Pancreas (tissue), 10 donors: ENCODE results near the gene CCDC81. TPM values are rescaled to one million over a fixed set of nuclear protein-coding genes. Genes with fewer than 3 reads are reported as not detected.

Experiments used
- ATAC-seq, 4 donors: fragments of 200-7000 bp; cut with Tn5 transposase; one replicate each; pipeline versions ENCODE4 v1.8.0 to v1.9.1; 2020; ENCODE audit warnings: mild to moderate bottlenecking in 4 of 4, moderate library complexity in 4 of 4
- DNase-seq, 6 donors: peaks; one replicate each; pipeline ENCODE4 v3.0.0-alpha.2; 2020
- FAIRE-seq: peaks from 2 replicates; lab custom pipeline; 2012; peaks lifted over from hg19 to GRCh38; lab: Jason Lieb, UNC
- H3K27ac ChIP-seq, 4 donors: fragments of 200-600 bp; sonication (generic); 1 replicate in 3 of 4; 2 replicates in 1 of 4; pipeline versions ENCODE4 v1.5.0 to v1.8.0; 2020
- H3K27me3 ChIP-seq, 4 donors: fragments of 200-600 bp; one replicate each; pipeline ENCODE4 v1.8.0; 2021
- H3K36me3 ChIP-seq, 3 donors: fragments of 200-600 bp; sonication (generic) in 1 of 3; one replicate each; pipeline versions ENCODE4 v1.5.0 to v1.8.0; 2020 to 2021
- H3K4me1 ChIP-seq, 3 donors: fragments of 200-600 bp; one replicate each; pipeline ENCODE4 v1.8.0; 2021
- H3K4me3 ChIP-seq, 4 donors: fragments of 200-600 bp; sonication (generic) in 2 of 4; one replicate each; pipeline versions ENCODE4 v1.5.0 to v1.8.0; 2020 to 2021
- H3K9me3 ChIP-seq, 4 donors: fragments of 200-600 bp; one replicate each; pipeline ENCODE4 v1.8.0; 2021
- WGBS, 2 donors: extraction: QIAGEN DNeasy Blood & Tissue Kit; methylation state at CpG; one replicate each; pipeline ENCODE4 v1.1.7; 2013; 5-methylcytosine and 5-hydroxymethylcytosine counted together
- intact Hi-C, 3 donors: fragments of 100-400 bp; cut with DNase I; formaldehyde crosslinking; loops; one replicate each; pipeline versions ENCODE4 v1.11.1 to v1.14.2; 2022
- polyA plus RNA-seq, 2 donors: library from polyadenylated mRNA; stranded (reverse); fragments of 200-250 nt; gene quantifications; one replicate each; pipeline ENCODE4 v1.2.3, GENCODE V29; 2013
- total RNA-seq, 6 donors: library from RNA; stranded (reverse); fragmentation: NEBNext Ultra II Directional in 4 of 6; extraction: Animal tissue kit (Norgen Biotek cat#: 25700) in 4 of 6; gene quantifications; one replicate each; pipeline versions ENCODE4 v1.2.1 to v1.2.4, GENCODE V29; 2021 to 2023
- TF ChIP-seq, protein P1 (sequence below), 4 donors: fragments of 200-600 bp; sonication (generic) in 3 of 4; IDR thresholded peaks; one replicate each; pipeline versions ENCODE4 v1.5.0 to v1.8.0; 2021; ENCODE audit warnings: antibody characterized with exemption in 4 of 4
- donor health status: healthy with polysubstance abuse.
- donor health status: DM: no; HTN: no; CAD: no; lungs with moderate emphysema.
- donor health status: DM: no; HTN: no; CAD: no.
- donor health status: control.
- donor health status: control.
- donor health status: Bipolar disorder and iron deficiency.
- donor health status: DM: yes; HTN: yes; CAD: no.
- donor health status: DM: no; HTN: no; CAD: no.
- donor health status: DM: no; HTN: no; CAD: no.
- donor health status: DM: yes; HTN: yes; CAD: no.

The CCDC81 gene
- total and polyA plus RNA-seq, 8 donors: 0.09 to 0.77 (median 0.34) TPM; not detected in 1

DNA sequence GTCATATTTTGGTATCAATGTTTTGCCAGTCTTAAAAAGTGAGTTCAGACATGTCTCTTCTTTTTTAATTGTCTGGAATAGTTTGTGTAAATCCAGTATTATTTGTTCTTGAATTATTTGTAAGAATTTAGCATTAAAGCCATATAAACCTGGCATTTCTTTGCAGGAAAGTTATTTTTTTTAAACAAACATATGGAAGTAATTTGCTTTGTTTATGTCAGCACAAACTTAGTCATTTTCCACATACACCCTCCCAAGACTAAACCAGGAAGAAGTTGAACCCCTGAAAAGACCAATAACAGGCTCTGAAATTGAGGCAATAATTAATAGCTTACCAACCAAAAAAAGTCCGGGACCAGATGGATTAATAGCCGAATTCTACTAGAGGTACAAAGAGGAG is 9.1 kb upstream of the CCDC81 start:
- no peaks in the 10 kb centered on the region for H3K9me3 ChIP-seq
- TF ChIP-seq, protein P1, sequence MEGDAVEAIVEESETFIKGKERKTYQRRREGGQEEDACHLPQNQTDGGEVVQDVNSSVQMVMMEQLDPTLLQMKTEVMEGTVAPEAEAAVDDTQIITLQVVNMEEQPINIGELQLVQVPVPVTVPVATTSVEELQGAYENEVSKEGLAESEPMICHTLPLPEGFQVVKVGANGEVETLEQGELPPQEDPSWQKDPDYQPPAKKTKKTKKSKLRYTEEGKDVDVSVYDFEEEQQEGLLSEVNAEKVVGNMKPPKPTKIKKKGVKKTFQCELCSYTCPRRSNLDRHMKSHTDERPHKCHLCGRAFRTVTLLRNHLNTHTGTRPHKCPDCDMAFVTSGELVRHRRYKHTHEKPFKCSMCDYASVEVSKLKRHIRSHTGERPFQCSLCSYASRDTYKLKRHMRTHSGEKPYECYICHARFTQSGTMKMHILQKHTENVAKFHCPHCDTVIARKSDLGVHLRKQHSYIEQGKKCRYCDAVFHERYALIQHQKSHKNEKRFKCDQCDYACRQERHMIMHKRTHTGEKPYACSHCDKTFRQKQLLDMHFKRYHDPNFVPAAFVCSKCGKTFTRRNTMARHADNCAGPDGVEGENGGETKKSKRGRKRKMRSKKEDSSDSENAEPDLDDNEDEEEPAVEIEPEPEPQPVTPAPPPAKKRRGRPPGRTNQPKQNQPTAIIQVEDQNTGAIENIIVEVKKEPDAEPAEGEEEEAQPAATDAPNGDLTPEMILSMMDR (IDR thresholded peaks at IDR 0.05): no peak
- H3K4me1 ChIP-seq: no peaks in the 10 kb centered on the region
- no peak for FAIRE-seq
- no peaks in the 10 kb centered on the region for H3K27me3 ChIP-seq
- no peak for DNase-seq
- no peak overlapping the region for H3K4me3 ChIP-seq
- no peak overlapping the region for H3K27ac ChIP-seq
- intact Hi-C loops: no loop called here
- 74 to 84% methylated on average over 2 of the region's 2 CpGs for WGBS, 2 donors
- no peak for ATAC-seq
- H3K36me3 ChIP-seq: no peaks in the 10 kb centered on the region

DNA sequence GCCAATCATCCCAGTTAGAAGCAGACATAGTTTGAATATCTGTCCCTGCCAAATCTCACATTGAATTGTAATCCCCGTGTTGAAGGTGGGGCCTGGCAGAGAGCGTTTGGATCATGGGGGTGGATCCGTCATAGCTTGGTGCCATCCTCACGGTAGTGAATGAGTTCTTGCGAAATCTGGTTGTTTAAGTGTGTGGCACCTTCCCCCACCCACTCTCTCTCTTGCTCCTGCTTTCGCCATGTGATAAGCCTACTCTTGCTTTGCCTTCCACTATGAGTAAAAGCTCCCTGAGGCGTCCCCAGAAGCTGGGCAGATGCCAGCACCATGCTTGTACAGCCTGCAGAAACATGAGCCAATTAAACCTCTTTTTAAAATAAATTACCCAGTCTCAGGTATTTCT is 5.0 kb upstream of the CCDC81 start:
- no peak overlapping the region for H3K4me3 ChIP-seq
- WGBS, 2 donors: 90 to 96% methylated on average over 7 of the region's 7 CpGs
- intact Hi-C loops: no loop called here
- no peaks in the 10 kb centered on the region for H3K4me1 ChIP-seq
- H3K27me3 ChIP-seq: no peaks in the 10 kb centered on the region
- TF ChIP-seq, protein P1 (IDR thresholded peaks at IDR 0.05): no peak
- ATAC-seq (no peak), DNase-seq (no peak), FAIRE-seq (no peak)
- H3K9me3 ChIP-seq: no peaks in the 10 kb centered on the region
- no peaks in the 10 kb centered on the region for H3K36me3 ChIP-seq
- H3K27ac ChIP-seq: no peak overlapping the region

DNA sequence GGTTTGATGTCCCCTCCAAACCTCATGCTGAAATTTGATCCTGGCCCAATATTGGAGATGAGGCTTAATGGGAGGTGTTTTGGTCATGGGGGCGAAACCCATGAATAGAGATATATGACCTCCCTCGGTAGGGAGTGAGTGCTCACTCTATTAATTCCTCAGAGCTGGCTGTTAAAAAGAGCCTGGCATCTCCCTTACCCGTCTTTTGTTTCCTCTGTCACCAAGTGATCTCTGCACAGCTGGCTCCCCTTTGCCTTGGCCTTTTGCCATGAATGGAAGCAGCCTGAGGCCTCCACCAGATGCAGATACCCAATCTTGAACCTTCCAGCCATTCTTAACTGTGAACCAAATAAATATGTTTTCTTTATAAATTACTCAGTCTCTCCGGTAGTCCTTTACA is 4.5 kb upstream of the CCDC81 start:
- Histone ChIP-seq H3K4me3 (no peak overlapping the region), H3K27me3 (no peaks in the 10 kb centered on the region), H3K9me3 (no peaks in the 10 kb centered on the region), H3K36me3 (no peaks in the 10 kb centered on the region), H3K27ac (no peak overlapping the region), H3K4me1 (no peaks in the 10 kb centered on the region)
- intact Hi-C loops: no loop called here
- ATAC-seq (no peak), FAIRE-seq (no peak), DNase-seq (no peak)
- TF ChIP-seq, protein P1 (IDR thresholded peaks at IDR 0.05): no peak
- WGBS, 2 donors: 84 to 86% methylated on average over 4 of the region's 4 CpGs

DNA sequence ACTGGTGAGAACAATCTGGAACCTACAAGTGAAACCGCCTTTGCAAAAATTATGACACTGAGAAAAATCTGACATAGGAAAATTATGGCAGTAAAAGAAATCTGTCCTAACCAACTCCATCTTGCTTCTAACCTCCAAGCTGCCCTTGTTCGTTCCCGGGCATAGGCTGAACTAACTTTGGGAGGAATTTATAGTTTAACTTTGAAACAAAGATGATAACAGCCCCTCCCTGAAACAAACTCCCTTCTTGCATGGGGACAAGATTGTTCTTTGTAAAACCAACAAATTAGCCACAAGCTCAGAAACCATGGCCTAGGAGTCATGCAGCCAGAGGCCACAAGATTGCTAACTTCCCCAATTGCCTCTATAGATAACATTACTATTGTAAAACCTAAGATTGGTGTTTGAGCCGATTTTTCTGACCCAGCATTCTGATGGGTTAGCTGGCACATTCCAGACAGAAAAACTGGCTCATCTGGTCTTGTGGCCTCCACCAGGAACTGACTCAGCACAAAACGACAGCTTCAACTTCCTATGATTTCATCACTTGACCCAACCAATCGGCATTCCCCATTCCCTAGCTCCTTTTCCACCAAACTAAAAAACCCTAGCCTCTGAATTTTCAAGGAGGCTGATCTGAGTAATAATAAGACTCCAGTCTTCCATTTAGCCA is 3.6 kb upstream of the CCDC81 start:
- peak in 1 of 4 donors; percentile 28 for ATAC-seq
- no peak for FAIRE-seq
- intact Hi-C loops: no loop called here

DNA sequence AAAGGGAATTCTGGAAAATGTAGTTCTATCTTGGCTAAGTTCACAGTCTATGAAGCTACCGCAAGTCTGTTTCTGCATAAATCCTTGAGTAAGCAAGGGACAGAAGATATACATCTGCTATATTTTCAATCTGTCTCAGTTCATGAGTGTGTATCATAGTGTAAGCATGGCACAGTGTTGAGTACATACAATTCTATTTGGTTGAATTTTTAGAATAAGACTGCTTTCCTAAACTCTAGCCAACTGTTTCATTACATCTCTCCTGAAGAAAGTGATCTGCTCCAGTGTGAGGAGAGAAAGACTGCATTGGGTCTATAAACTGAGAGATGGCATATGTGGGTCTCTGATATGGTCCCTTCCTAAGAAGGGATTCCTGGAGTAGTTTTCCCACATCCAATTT is 2.6 kb upstream of the CCDC81 start:
- no peaks in the 10 kb centered on the region for H3K27me3 ChIP-seq
- intact Hi-C loops: no loop called here
- DNase-seq (no peak), ATAC-seq (no peak), FAIRE-seq (no peak)
- H3K36me3 ChIP-seq: no peaks in the 10 kb centered on the region
- no peaks in the 10 kb centered on the region for H3K9me3 ChIP-seq
- WGBS, 2 donors: 100% methylated on average over 1 of the region's 1 CpG
- no peak overlapping the region for H3K4me3 ChIP-seq
- H3K4me1 ChIP-seq: no peaks in the 10 kb centered on the region
- H3K27ac ChIP-seq: no peak overlapping the region
- TF ChIP-seq, protein P1 (IDR thresholded peaks at IDR 0.05): no peak

More for the DNA sequence above, 3.6 kb upstream of the CCDC81 start:
- no peak for DNase-seq
- Histone ChIP-seq H3K27me3 (no peaks in the 10 kb centered on the region), H3K9me3 (no peaks in the 10 kb centered on the region), H3K27ac (no peak overlapping the region), H3K36me3 (no peaks in the 10 kb centered on the region), H3K4me3 (no peak overlapping the region), H3K4me1 (no peaks in the 10 kb centered on the region)
- TF ChIP-seq, protein P1 (IDR thresholded peaks at IDR 0.05): no peak
- 64 to 65% methylated on average over 6 of the region's 6 CpGs for WGBS, 2 donors
